ENCODE measurements around the gene XPR1. TPM values are rescaled to one million over a fixed set of nuclear protein-coding genes. Genes with fewer than 3 reads are reported as not detected.

XPR1 gene
- total RNA-seq: 16.5 and 18.6 TPM in 2 replicates

DNA sequence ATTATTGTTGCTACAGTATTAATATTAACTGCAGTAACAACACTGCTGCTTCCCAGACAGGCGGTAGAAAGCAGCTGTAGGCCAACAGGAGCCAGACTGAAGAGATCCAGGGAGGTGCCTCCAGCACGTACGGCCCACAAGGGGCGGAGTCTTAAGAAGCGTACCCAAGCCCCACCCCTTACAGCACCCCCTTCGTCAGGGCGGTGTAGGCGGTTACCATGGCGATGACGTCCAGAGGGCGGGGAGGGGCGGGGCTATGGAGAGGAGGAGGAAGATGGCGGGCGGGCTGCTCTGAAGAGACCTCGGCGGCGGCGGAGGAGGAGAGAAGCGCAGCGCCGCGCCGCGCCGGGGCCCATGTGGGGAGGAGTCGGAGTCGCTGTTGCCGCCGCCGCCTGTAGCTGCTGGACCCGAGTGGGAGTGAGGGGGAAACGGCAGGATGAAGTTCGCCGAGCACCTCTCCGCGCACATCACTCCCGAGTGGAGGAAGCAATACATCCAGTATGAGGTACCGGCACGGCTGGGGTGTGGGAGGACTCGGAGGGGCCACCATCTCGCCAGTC, at the start of gene XPR1:
TSS of gene XPR1 (plus strand) at position 257 of the 560 bp plus-strand sequence. CDS start at position 437, 180 bp downstream.
- TF ChIP-seq, protein P1, sequence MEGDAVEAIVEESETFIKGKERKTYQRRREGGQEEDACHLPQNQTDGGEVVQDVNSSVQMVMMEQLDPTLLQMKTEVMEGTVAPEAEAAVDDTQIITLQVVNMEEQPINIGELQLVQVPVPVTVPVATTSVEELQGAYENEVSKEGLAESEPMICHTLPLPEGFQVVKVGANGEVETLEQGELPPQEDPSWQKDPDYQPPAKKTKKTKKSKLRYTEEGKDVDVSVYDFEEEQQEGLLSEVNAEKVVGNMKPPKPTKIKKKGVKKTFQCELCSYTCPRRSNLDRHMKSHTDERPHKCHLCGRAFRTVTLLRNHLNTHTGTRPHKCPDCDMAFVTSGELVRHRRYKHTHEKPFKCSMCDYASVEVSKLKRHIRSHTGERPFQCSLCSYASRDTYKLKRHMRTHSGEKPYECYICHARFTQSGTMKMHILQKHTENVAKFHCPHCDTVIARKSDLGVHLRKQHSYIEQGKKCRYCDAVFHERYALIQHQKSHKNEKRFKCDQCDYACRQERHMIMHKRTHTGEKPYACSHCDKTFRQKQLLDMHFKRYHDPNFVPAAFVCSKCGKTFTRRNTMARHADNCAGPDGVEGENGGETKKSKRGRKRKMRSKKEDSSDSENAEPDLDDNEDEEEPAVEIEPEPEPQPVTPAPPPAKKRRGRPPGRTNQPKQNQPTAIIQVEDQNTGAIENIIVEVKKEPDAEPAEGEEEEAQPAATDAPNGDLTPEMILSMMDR (conservative IDR thresholded peaks at IDR 0.05; ENCODE audit: low read depth, low read length): peak; percentile 35
- DNase-seq (ENCODE audit: low read depth): peak; percentile 90
- H3K4me3 ChIP-seq (ENCODE audit: low read depth, low read length): peak within 1 kb of the TSS; percentile 78

DNA sequence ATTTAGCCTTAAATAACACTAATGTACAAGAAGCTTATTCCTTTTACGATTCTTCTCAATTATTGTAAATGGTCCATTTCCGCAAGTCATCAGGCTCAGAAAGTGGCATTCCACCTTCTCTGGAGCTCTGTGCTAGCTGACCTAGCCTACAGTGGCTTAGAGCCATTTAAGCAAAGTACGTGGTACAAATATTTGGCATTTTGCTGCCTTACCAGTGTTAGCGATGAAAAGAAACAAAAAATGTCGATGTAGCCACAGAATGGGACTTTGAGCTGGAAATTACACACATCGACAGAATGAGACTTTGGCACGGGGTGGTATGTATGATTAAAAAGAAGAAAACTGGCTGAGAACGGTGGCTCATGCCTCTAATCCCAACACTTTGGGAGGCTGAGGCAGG, 47.0 kb upstream of the XPR1 start:
- no peak overlapping the region for H3K4me3 ChIP-seq (ENCODE audit: low read depth, low read length)
- TF ChIP-seq, protein P1 (conservative IDR thresholded peaks at IDR 0.05; ENCODE audit: low read depth, low read length): no peak
- no peak for DNase-seq (ENCODE audit: low read depth)

DNA sequence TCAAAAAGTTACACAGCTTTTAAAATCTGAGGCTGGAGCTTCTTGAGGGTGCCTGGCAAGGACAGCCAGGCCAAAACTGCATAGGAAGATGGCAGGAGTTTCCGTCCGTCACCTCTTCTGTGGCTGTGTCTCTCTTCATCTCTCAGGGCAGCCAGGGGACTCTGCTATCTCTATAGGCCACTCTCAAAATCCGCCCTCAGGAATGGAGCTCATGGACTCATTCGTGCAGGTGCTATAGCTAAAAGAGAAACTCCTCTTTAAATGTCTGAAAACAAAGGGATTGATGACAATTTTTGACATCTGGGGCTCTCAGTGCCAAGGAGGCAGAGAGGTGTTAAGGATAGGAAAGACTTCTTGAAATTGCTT, 45.8 kb upstream of the XPR1 start:
- H3K4me3 ChIP-seq (ENCODE audit: low read depth, low read length): no peak overlapping the region
- no peak for DNase-seq (ENCODE audit: low read depth)
- TF ChIP-seq, protein P1 (conservative IDR thresholded peaks at IDR 0.05; ENCODE audit: low read depth, low read length): no peak

DNA sequence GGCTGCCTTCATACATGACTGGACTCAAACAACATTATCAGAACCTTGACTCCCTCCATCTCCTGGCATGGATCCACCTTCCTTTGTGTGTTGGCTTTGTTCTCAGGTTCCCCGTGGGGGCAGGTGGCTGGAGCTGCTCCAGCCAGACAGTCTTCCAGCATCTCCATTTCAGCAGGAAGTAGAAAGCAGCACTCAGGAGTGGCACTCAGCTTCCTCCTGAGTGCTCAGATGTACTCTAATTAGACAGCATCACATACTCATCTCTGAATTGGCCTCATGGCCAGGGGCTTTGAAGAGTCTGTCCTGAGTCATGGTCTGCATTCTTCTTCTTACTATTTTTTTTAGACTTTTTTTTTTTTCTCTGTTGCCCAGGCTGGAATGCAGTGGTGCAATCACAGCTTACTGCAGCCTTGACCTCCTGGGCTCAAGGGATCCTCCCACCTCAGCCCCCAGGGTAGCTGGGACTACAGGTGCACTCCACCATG, 45.1 kb upstream of the XPR1 start:
- peak; percentile 88 for DNase-seq (ENCODE audit: low read depth)
- TF ChIP-seq, protein P1 (conservative IDR thresholded peaks at IDR 0.05; ENCODE audit: low read depth, low read length): no peak
- no peak overlapping the region for H3K4me3 ChIP-seq (ENCODE audit: low read depth, low read length)

DNA sequence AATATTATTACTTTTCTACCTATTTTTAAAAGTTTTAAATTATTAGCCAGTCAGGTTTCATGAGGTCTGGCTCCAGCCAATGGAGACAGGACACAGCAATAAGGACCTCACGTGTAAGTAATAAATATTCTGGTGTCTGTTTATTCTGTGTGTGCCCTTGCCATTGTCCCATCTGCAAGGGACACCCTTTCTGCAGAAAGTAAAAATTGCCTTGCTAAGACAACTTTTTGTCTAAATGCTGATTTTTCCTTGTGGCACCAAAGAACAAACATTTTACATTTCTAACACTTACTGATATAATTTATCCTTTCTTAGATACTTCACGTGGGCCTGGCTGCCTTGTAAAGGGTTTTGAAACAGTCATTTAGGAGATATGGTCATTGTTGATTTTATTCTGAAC, 43.7 kb upstream of the XPR1 start:
- TF ChIP-seq, protein P1 (conservative IDR thresholded peaks at IDR 0.05; ENCODE audit: low read depth, low read length): no peak
- H3K4me3 ChIP-seq (ENCODE audit: low read depth, low read length): no peak overlapping the region
- DNase-seq (ENCODE audit: low read depth): no peak

DNA sequence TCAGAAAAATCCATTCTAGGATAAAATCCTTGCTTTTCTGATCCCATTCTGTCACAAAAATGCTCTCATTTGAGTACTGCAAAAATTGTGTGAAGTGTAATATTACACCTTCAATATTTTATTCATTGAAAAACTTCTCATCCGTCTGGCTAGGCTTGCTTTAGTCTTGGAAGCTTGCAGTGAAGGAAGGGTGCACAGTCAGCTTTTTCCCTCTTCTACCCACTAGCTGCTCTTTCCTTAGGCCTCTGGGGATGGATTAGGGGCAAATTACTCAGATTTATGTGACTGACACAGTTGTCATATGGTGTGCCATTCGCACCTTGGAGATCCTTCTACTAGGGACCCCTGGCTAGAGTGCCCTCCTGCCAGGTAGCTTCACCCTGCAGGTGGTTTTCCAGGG, 40.9 kb upstream of the XPR1 start:
- DNase-seq (ENCODE audit: low read depth): no peak
- TF ChIP-seq, protein P1 (conservative IDR thresholded peaks at IDR 0.05; ENCODE audit: low read depth, low read length): no peak
- no peak overlapping the region for H3K4me3 ChIP-seq (ENCODE audit: low read depth, low read length)

DNA sequence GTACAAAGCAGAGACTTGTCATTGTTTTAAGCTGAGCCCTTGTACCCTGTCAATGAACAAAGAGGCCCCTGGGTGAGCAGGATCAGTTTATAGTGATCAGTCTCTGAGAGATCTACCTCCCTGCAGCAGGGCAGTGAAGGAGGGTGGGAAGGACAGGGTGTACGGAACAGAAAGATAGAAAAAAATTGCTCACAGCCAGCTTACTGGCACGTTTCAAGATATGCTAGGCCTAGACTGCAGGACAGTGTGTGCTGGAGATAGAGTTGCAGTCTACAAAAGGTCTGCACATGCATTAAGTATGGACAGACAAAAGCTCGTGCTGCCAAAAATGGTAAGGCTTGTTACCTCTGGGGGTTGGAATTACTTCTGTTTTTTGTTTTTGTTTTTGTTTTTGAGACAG, 38.4 kb upstream of the XPR1 start:
- TF ChIP-seq, protein P1 (conservative IDR thresholded peaks at IDR 0.05; ENCODE audit: low read depth, low read length): no peak
- DNase-seq (ENCODE audit: low read depth): no peak

More for the DNA sequence above, 38.4 kb upstream of the XPR1 start:
- H3K4me3 ChIP-seq (ENCODE audit: low read depth, low read length): no peak overlapping the region
